Endothelial cell (in vitro differentiated cells): ENCODE data around the gene OLAH. TPM values are rescaled to one million over a fixed set of nuclear protein-coding genes. Genes with fewer than 3 reads are reported as not detected.

Experiments used
- DNase-seq: peaks from one replicate; pipeline ENCODE4 v3.0.0; 2021; ENCODE audit warnings: low spot score
- H3K27ac Mint-ChIP-seq: one replicate; pipeline ENCODE4 v1.8.0; 2021; ENCODE audit warnings: mixed read lengths, inconsistent platforms; ENCODE audit not compliant: unreplicated experiment
- H3K27me3 Mint-ChIP-seq: one replicate; pipeline ENCODE4 v1.8.0; 2021; ENCODE audit warnings: mild to moderate bottlenecking, moderate library complexity, mixed read lengths, inconsistent platforms; ENCODE audit not compliant: unreplicated experiment
- H3K36me3 Mint-ChIP-seq: one replicate; pipeline ENCODE4 v1.8.0; 2021; ENCODE audit warnings: mild to moderate bottlenecking, low read depth, mixed read lengths, inconsistent platforms; ENCODE audit not compliant: unreplicated experiment
- H3K4me1 Mint-ChIP-seq: one replicate; pipeline ENCODE4 v1.8.0; 2021; ENCODE audit warnings: mild to moderate bottlenecking, mixed read lengths, inconsistent platforms; ENCODE audit not compliant: unreplicated experiment
- H3K4me3 Mint-ChIP-seq: one replicate; pipeline ENCODE4 v1.8.0; 2021; ENCODE audit warnings: mild to moderate bottlenecking, mixed read lengths, inconsistent platforms; ENCODE audit not compliant: unreplicated experiment
- H3K9me3 Mint-ChIP-seq: one replicate; pipeline ENCODE4 v1.8.0; 2021; ENCODE audit warnings: mixed read lengths, inconsistent platforms; ENCODE audit not compliant: unreplicated experiment
- total RNA-seq: library from RNA; stranded (reverse); fragmentation: NEBNext Ultra II Directional; extraction: Animal tissue kit (Norgen Biotek cat#: 25700); gene quantifications from one replicate; pipeline ENCODE4 v1.2.1, GENCODE V29; 2021; ENCODE audit not compliant: unreplicated experiment
- TF ChIP-seq, protein P1 (sequence below): fragments of 200-600 bp; sonication (generic); IDR thresholded peaks from one replicate; pipeline ENCODE4 v1.5.0; 2021; ENCODE audit warnings: antibody characterized with exemption; ENCODE audit not compliant: unreplicated experiment

OLAH gene
- total RNA-seq, 1 donor from 2014 or later, result 0.54 TPM

DNA sequence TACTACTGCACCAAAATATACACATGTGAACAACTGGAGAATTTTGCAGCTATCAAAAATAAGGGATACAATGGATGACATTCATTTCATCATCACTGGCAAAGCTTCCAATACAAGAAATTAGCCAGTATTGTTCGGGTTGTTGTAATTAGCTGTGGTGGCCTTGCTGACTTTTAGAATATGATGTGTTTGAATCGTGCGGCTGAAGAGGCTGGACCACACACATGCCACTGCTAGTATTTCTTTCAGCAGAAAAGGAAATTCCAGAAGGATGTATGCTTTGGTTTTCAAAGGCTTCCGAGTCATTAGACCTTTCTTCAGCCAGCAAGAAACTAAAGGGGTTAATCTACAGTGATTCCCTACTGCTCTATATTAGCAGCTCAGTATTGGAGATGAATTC, 70.0 kb downstream of the OLAH start:
- H3K4me3 Mint-ChIP-seq, result no peak overlapping the region
- TF ChIP-seq, protein P1, sequence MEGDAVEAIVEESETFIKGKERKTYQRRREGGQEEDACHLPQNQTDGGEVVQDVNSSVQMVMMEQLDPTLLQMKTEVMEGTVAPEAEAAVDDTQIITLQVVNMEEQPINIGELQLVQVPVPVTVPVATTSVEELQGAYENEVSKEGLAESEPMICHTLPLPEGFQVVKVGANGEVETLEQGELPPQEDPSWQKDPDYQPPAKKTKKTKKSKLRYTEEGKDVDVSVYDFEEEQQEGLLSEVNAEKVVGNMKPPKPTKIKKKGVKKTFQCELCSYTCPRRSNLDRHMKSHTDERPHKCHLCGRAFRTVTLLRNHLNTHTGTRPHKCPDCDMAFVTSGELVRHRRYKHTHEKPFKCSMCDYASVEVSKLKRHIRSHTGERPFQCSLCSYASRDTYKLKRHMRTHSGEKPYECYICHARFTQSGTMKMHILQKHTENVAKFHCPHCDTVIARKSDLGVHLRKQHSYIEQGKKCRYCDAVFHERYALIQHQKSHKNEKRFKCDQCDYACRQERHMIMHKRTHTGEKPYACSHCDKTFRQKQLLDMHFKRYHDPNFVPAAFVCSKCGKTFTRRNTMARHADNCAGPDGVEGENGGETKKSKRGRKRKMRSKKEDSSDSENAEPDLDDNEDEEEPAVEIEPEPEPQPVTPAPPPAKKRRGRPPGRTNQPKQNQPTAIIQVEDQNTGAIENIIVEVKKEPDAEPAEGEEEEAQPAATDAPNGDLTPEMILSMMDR, result no peak
- DNase-seq, result no peak
- H3K27ac Mint-ChIP-seq, result no peak overlapping the region
- no peaks in the 10 kb centered on the region for H3K27me3 Mint-ChIP-seq
- no peaks in the 10 kb centered on the region for H3K9me3 Mint-ChIP-seq
- no peaks in the 10 kb centered on the region for H3K4me1 Mint-ChIP-seq
- H3K36me3 Mint-ChIP-seq, result no peaks in the 10 kb centered on the region

DNA sequence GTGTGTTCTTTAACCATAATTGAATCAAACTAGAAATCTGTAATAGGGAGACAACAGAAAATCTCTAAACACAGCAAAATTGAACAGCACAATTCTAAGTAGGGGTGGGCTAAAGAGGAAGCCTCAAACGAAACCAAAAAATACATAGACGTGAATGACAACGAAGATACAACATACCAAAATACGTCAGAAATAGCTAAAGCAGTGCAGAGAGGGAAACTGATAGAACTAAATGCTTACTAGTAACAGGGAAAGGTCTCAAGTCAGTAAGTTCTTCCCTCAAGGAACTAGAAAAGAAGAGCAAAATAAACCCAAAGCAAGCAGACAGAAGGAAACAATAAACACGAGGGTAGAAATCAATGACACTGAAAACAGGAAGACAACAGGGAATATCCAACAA, 72.5 kb downstream of the OLAH start:
- no peaks in the 10 kb centered on the region for H3K27me3 Mint-ChIP-seq
- H3K9me3 Mint-ChIP-seq, result no peaks in the 10 kb centered on the region
- H3K36me3 Mint-ChIP-seq, result peaks cover 7% of the 10 kb centered on the region
- TF ChIP-seq, protein P1, result no peak
- H3K4me1 Mint-ChIP-seq, result no peaks in the 10 kb centered on the region
- no peak overlapping the region for H3K4me3 Mint-ChIP-seq
- DNase-seq, result no peak
- no peak overlapping the region for H3K27ac Mint-ChIP-seq

DNA sequence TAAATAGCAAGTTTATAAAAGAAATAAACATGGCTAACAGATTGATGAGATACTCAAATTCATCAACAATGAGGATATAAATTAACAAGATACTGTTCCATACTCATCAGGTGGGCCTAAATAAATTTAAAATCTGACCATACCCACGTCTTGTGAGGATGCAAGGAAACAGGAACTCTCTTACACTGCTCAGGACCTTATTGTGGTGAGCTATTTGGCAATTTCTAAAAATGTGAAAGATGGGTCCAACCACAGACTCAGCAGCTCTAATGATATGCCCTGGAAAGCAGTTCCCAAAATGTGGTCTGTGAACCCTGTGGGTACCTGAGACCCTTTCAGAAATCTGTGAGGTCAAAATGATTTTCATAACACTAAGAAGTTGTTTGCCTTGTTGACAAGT, 74.9 kb downstream of the OLAH start:
- H3K27ac Mint-ChIP-seq, result no peak overlapping the region
- H3K9me3 Mint-ChIP-seq, result no peaks in the 10 kb centered on the region
- TF ChIP-seq, protein P1, result no peak
- H3K4me3 Mint-ChIP-seq, result no peak overlapping the region
- peaks cover 7% of the 10 kb centered on the region for H3K36me3 Mint-ChIP-seq
- no peak for DNase-seq
- H3K4me1 Mint-ChIP-seq, result no peaks in the 10 kb centered on the region
- H3K27me3 Mint-ChIP-seq, result no peaks in the 10 kb centered on the region

DNA sequence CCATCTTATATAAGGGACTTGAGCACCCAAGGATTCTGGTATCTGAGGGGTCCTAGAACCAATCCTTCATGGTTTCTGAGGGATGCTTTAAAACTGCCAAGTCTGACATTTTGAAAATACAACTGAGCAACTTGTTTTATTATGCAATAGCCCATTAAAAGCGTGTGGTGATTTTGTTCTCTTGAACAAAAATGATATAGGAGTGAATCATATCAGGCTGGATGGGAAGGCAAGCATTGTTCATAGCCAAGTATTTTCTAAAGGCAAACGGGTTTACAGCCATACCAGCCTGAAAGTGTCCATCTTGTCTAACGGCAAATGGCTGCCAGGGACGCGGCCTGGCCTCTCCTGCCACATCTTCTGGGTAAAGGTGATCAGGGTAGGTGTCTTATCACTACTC, 76.8 kb downstream of the OLAH start:
- Mint-ChIP-seq H3K27me3 (no peaks in the 10 kb centered on the region), H3K4me1 (no peaks in the 10 kb centered on the region), H3K4me3 (no peak overlapping the region), H3K36me3 (peaks cover 7% of the 10 kb centered on the region), H3K9me3 (no peaks in the 10 kb centered on the region), H3K27ac (no peak overlapping the region)
- TF ChIP-seq, protein P1, result no peak
- DNase-seq, result no peak

DNA sequence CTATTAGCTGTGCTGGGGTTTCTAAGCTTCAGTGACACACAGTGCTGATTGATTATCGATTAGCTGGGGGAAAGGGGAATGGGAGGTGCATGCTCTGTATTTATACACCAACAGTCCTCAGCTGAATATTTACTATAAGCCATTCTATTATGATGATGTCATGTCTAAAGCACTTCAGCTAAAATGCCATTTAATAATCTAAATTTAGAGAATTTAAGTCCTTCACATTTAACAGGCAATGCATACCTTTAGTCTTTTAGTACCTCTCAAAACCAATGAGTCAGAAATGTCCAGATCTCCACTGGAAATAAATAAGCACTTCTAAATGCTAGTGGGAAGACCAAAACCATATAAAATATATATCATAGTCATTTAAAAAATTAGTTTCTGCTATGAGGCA, 78.0 kb downstream of the OLAH start:
- H3K27me3 Mint-ChIP-seq, result peaks cover 2% of the 10 kb centered on the region
- H3K4me1 Mint-ChIP-seq, result no peaks in the 10 kb centered on the region
- H3K9me3 Mint-ChIP-seq, result no peaks in the 10 kb centered on the region
- peaks cover 11% of the 10 kb centered on the region for H3K36me3 Mint-ChIP-seq
- TF ChIP-seq, protein P1, result no peak
- DNase-seq, result no peak
- no peak overlapping the region for H3K4me3 Mint-ChIP-seq
- no peak overlapping the region for H3K27ac Mint-ChIP-seq
